Esophagus muscularis mucosa (tissue), 4 donors: ENCODE results near the gene TNRC6A. TPM values are rescaled to one million over a fixed set of nuclear protein-coding genes. Genes with fewer than 3 reads are reported as not detected.

Experiments used
- DNase-seq: peaks from one replicate; pipeline ENCODE4 v3.0.0-alpha.2; 2017; ENCODE audit errors: extremely low spot score
- H3K27ac ChIP-seq, 4 donors: fragments of 200-600 bp; sonication (generic); replicated peaks in 1 of 4; 1 replicate in 3 of 4; 2 replicates in 1 of 4; pipeline ENCODE4 v1.5.1; 2016 to 2019; ENCODE audit warnings: mild to moderate bottlenecking in 1 of 4
- H3K27me3 ChIP-seq, 4 donors: fragments of 200-600 bp; sonication (generic); one replicate each; pipeline versions ENCODE4 v1.5.1 to v1.6.0; 2016 to 2019
- H3K36me3 ChIP-seq, 4 donors: fragments of 200-600 bp; sonication (generic); one replicate each; pipeline ENCODE4 v1.5.1; 2016 to 2019
- H3K4me1 ChIP-seq, 4 donors: fragments of 200-600 bp; sonication (generic); one replicate each; pipeline ENCODE4 v1.5.1; 2016 to 2019
- H3K4me3 ChIP-seq, 4 donors: fragments of 200-600 bp; sonication (generic); 1 replicate in 2 of 4; 2 replicates in 2 of 4; pipeline ENCODE4 v1.5.1; 2016 to 2019; ENCODE audit warnings: mild to moderate bottlenecking in 4 of 4, moderate library complexity in 1 of 4
- H3K9me3 ChIP-seq, 4 donors: fragments of 200-600 bp; sonication (generic); 1 replicate in 3 of 4; 2 replicates in 1 of 4; pipeline ENCODE4 v1.5.1; 2016 to 2019
- CTCF ChIP-seq, 3 experiments: fragments of 200-600 bp in 2 of 3; fragments of 450-650 bp in 1 of 3; sonication (generic) in 2 of 3; IDR thresholded peaks; one replicate each; pipeline ENCODE4 v1.5.1; 2017 to 2019; ENCODE audit warnings: antibody characterized with exemption in 3 of 3, mild to moderate bottlenecking in 2 of 3, moderate library complexity in 1 of 3
- EP300 ChIP-seq: sonication (generic); formaldehyde crosslinking; IDR thresholded peaks from one replicate; pipeline ENCODE4 v1.6.1; 2017; ENCODE audit warnings: antibody characterized with exemption
- POLR2A ChIP-seq: fragments of 450-650 bp; IDR thresholded peaks from one replicate; pipeline ENCODE4 v1.6.1; 2017; ENCODE audit warnings: antibody characterized with exemption, moderate library complexity, mild to moderate bottlenecking, low read depth
- POLR2AphosphoS5 ChIP-seq, 2 donors: sonication (generic); formaldehyde crosslinking; IDR thresholded peaks; one replicate each; pipeline ENCODE4 v1.6.1; 2017; ENCODE audit warnings: antibody characterized with exemption in 2 of 2
- WGBS: methylation state at CpG from one replicate; pipeline ENCODE4 v1.1.5; 2018; 5-methylcytosine and 5-hydroxymethylcytosine counted together
- intact Hi-C: fragments of 100-400 bp; cut with DNase I; formaldehyde crosslinking; loops from one replicate; pipeline ENCODE4 v1.15.1; 2023
- total RNA-seq, 4 donors: library from RNA; depleted of rRNA; stranded (reverse); fragments of >200 nt; gene quantifications; one replicate each; pipeline versions ENCODE4 v1.1.0 to v1.2.1, GENCODE V29; 2016

Gene TNRC6A
- total RNA-seq, 4 donors from 2014 or later, result 44.1 to 50.7 (median 46.4) TPM

- Histone ChIP-seq H3K27ac (peak overlapping the region in 3 of 4 donors; percentile 54 to 72 (median 65)), H3K4me1 (peaks cover 49 to 80% (median 77%) of the 10 kb centered on the region in 4 donors), H3K36me3 (peaks cover 16 to 41% (median 27%) of the 10 kb centered on the region in 4 donors), H3K27me3 (no peaks in the 10 kb centered on the region), H3K4me3 (no peak overlapping the region), H3K9me3 (no peaks in the 10 kb centered on the region)
- intact Hi-C loops, result loop anchor here (5.0 kb wide), 1 partner anchor 38 kb away; no protein-coding TSS in a partner anchor
- DNase-seq, result no peak
- TF ChIP-seq EP300 (no peak), POLR2AphosphoS5 (IDR thresholded peaks at IDR 0.05) (no peak), CTCF (IDR thresholded peaks at IDR 0.05) (no peak), POLR2A (no peak)
These were observed 46.0 kb downstream of the TNRC6A start for GRCh38 chr16:24775455-24775854.

- Histone ChIP-seq H3K36me3 (peaks cover 20 to 51% (median 37%) of the 10 kb centered on the region in 4 donors), H3K4me1 (peaks cover 48 to 77% (median 72%) of the 10 kb centered on the region in 4 donors), H3K4me3 (no peak overlapping the region), H3K27ac (peak overlapping the region; percentile 50 to 72 (median 60)), H3K9me3 (no peaks in the 10 kb centered on the region), H3K27me3 (no peaks in the 10 kb centered on the region)
- no peak for TF ChIP-seq POLR2A
- peak in 1 of 2 donors; percentile 8 for TF ChIP-seq POLR2AphosphoS5 (IDR thresholded peaks at IDR 0.05)
- no peak for TF ChIP-seq CTCF (IDR thresholded peaks at IDR 0.05)
- TF ChIP-seq EP300, result no peak
- no peak for DNase-seq
- 62% methylated on average over 12 of the region's 12 CpGs for WGBS
- intact Hi-C loops, result loop anchor here (5.0 kb wide), 1 partner anchor 39 kb away; no protein-coding TSS in a partner anchor
These were observed 47.2 kb downstream of the TNRC6A start for GRCh38 chr16:24776501-24777220.

GRCh38 chr16:24778671-24779070 is 49.2 kb downstream of the TNRC6A start:
- Histone ChIP-seq H3K4me3 (no peak overlapping the region), H3K4me1 (peaks cover 39 to 63% (median 57%) of the 10 kb centered on the region in 4 donors), H3K27me3 (no peaks in the 10 kb centered on the region), H3K27ac (peak overlapping the region; percentile 50 to 72 (median 60)), H3K9me3 (no peaks in the 10 kb centered on the region), H3K36me3 (peaks cover 26 to 68% (median 55%) of the 10 kb centered on the region in 4 donors)
- DNase-seq, result no peak
- TF ChIP-seq POLR2A (no peak), CTCF (IDR thresholded peaks at IDR 0.05) (no peak), POLR2AphosphoS5 (IDR thresholded peaks at IDR 0.05) (no peak), EP300 (no peak)
- 39% methylated on average over 1 of the region's 1 CpG for WGBS
- intact Hi-C loops, result loop anchor here (5.0 kb wide), 1 partner anchor 41 kb away; no protein-coding TSS in a partner anchor

GRCh38 chr16:24781256-24781655 is 51.8 kb downstream of the TNRC6A start:
- Histone ChIP-seq H3K4me1 (peaks cover 24 to 53% (median 39%) of the 10 kb centered on the region in 4 donors), H3K27me3 (no peaks in the 10 kb centered on the region), H3K36me3 (peaks cover 28 to 74% (median 61%) of the 10 kb centered on the region in 4 donors), H3K9me3 (no peaks in the 10 kb centered on the region), H3K27ac (peak overlapping the region in 1 of 4 donors; percentile 4), H3K4me3 (no peak overlapping the region)
- no peak for TF ChIP-seq POLR2AphosphoS5 (IDR thresholded peaks at IDR 0.05)
- no peak for TF ChIP-seq CTCF (IDR thresholded peaks at IDR 0.05)
- TF ChIP-seq POLR2A, result no peak
- TF ChIP-seq EP300, result no peak
- intact Hi-C loops, result no loop called here
- no peak for DNase-seq
- 84% methylated on average over 2 of the region's 2 CpGs for WGBS
